Body of pancreas (tissue), 4 donors: ENCODE data around the gene MIOS. TPM values are rescaled to one million over a fixed set of nuclear protein-coding genes. Genes with fewer than 3 reads are reported as not detected.

ENCODE experiments used
- ATAC-seq: fragments of 150-250 bp; one replicate; pipeline ENCODE4 v1.9.1; 2016
- DNase-seq, 4 donors: peaks; one replicate each; pipeline ENCODE4 v3.0.0-alpha.2; 2019
- H3K27ac ChIP-seq, 4 donors: fragments of 200-600 bp; sonication (generic); 1 replicate in 3 of 4; 2 replicates in 1 of 4; pipeline versions ENCODE4 v1.5.1 to v1.6.1; 2016 to 2019; ENCODE audit warnings: mild to moderate bottlenecking in 1 of 4, mixed read lengths in 1 of 4, moderate library complexity in 1 of 4
- H3K27me3 ChIP-seq, 2 donors: fragments of 200-600 bp; sonication (generic); one replicate each; pipeline ENCODE4 v1.6.0; 2016; ENCODE audit warnings: mild to moderate bottlenecking in 1 of 2
- H3K36me3 ChIP-seq, 2 donors: fragments of 200-600 bp; sonication (generic); replicated peaks in 1 of 2; 2 replicates each; pipeline ENCODE4 v1.5.1; 2016; ENCODE audit warnings: low read depth in 2 of 2; ENCODE audit not compliant: insufficient read depth in 1 of 2
- H3K4me1 ChIP-seq: fragments of 200-600 bp; sonication (generic); one replicate; pipeline ENCODE4 v1.6.0; 2016
- H3K4me3 ChIP-seq, 2 donors: fragments of 200-600 bp; sonication (generic); 1 replicate in 1 of 2; 2 replicates in 1 of 2; pipeline ENCODE4 v1.5.1; 2016 to 2019
- H3K9me3 ChIP-seq, 3 donors: fragments of 200-600 bp; sonication (generic); 1 replicate in 2 of 3; 2 replicates in 1 of 3; pipeline ENCODE4 v1.5.1; 2016
- POLR2A ChIP-seq, 3 donors: fragments of 450-650 bp; IDR thresholded peaks; one replicate each; pipeline ENCODE4 v1.6.1; 2016; ENCODE audit warnings: antibody characterized with exemption in 3 of 3, mild to moderate bottlenecking in 2 of 3
- WGBS, 2 donors: methylation state at CpG; one replicate each; pipeline ENCODE4 v1.1.5; 2017; 5-methylcytosine and 5-hydroxymethylcytosine counted together
- intact Hi-C: fragments of 100-400 bp; cut with DNase I; formaldehyde crosslinking; loops from one replicate; pipeline ENCODE4 v1.15.1; 2023
- total RNA-seq, 2 donors: library from RNA; depleted of rRNA; stranded (reverse); fragments of >200 nt; gene quantifications; one replicate each; pipeline ENCODE4 v1.1.0, GENCODE V29; 2016
- TF ChIP-seq, protein P1 (sequence below), 7 experiments: fragments of 450-650 bp in 4 of 7; fragments of 200-600 bp in 3 of 7; sonication (generic) in 3 of 7; IDR thresholded peaks; one replicate each; pipeline ENCODE4 v1.5.1; 2016 to 2019; ENCODE audit warnings: antibody characterized with exemption in 7 of 7

The MIOS gene
- total RNA-seq, 2 donors from 2014 or later: 42.5 to 44.6 TPM

DNA sequence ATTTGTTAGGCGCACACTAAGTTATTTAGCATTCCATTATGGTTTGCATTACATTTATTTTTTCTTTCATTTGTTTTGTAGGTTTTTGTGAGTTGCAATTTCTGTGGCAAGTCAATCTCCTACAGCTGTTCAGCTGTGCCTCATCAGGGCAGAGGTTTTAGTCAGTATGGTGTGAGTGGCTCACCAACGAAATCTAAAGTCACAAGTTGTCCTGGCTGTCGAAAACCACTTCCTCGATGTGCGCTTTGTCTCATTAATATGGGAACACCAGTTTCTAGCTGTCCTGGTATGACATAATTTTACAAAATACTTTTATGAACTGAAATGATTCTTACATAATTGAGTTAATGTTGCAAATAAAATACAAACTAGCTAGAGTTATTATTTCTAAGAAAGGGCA lies 29.5 kb downstream of the MIOS start:
- H3K36me3 ChIP-seq: peaks cover 0 to 12% of the 10 kb centered on the region in 2 donors
- H3K27ac ChIP-seq: no peak overlapping the region
- DNase-seq: peak in 1 of 4 donors; percentile 19
- TF ChIP-seq, protein P1, sequence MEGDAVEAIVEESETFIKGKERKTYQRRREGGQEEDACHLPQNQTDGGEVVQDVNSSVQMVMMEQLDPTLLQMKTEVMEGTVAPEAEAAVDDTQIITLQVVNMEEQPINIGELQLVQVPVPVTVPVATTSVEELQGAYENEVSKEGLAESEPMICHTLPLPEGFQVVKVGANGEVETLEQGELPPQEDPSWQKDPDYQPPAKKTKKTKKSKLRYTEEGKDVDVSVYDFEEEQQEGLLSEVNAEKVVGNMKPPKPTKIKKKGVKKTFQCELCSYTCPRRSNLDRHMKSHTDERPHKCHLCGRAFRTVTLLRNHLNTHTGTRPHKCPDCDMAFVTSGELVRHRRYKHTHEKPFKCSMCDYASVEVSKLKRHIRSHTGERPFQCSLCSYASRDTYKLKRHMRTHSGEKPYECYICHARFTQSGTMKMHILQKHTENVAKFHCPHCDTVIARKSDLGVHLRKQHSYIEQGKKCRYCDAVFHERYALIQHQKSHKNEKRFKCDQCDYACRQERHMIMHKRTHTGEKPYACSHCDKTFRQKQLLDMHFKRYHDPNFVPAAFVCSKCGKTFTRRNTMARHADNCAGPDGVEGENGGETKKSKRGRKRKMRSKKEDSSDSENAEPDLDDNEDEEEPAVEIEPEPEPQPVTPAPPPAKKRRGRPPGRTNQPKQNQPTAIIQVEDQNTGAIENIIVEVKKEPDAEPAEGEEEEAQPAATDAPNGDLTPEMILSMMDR (IDR thresholded peaks at IDR 0.05): no peak
- H3K4me3 ChIP-seq: no peak overlapping the region
- H3K27me3 ChIP-seq: no peaks in the 10 kb centered on the region
- WGBS, 2 donors: 73 to 86% methylated on average over 5 of the region's 5 CpGs
- no peaks in the 10 kb centered on the region for H3K4me1 ChIP-seq
- intact Hi-C loops: no loop called here
- ATAC-seq: no peak
- no peaks in the 10 kb centered on the region for H3K9me3 ChIP-seq

- ATAC-seq (no peak), DNase-seq (no peak)
- TF ChIP-seq, protein P1 (IDR thresholded peaks at IDR 0.05): no peak
- no peak for TF ChIP-seq POLR2A (IDR thresholded peaks at IDR 0.05)
- no peak overlapping the region for H3K4me3 ChIP-seq
- 52 to 54% methylated on average over 3 of the region's 3 CpGs for WGBS, 2 donors
- H3K27me3 ChIP-seq: no peaks in the 10 kb centered on the region
- intact Hi-C loops: no loop called here
- H3K36me3 ChIP-seq: peaks cover 0 to 12% of the 10 kb centered on the region in 2 donors
- no peaks in the 10 kb centered on the region for H3K9me3 ChIP-seq
- no peaks in the 10 kb centered on the region for H3K4me1 ChIP-seq
- no peak overlapping the region for H3K27ac ChIP-seq
Measured at GRCh38 chr7:7607010-7607409, 40.3 kb downstream of the MIOS start.

GRCh38 chr7:7609330-7609729 lies 42.6 kb downstream of the MIOS start:
- no peak for ATAC-seq
- Histone ChIP-seq H3K36me3 (peaks cover 0 to 12% of the 10 kb centered on the region in 2 donors), H3K27ac (no peak overlapping the region), H3K9me3 (no peaks in the 10 kb centered on the region), H3K4me3 (no peak overlapping the region), H3K4me1 (no peaks in the 10 kb centered on the region), H3K27me3 (no peaks in the 10 kb centered on the region)
- no peak for DNase-seq
- 84 to 92% methylated on average over 2 of the region's 2 CpGs for WGBS, 2 donors
- intact Hi-C loops: no loop called here
- TF ChIP-seq, protein P1 (IDR thresholded peaks at IDR 0.05): no peak
- no peak for TF ChIP-seq POLR2A (IDR thresholded peaks at IDR 0.05)

- intact Hi-C loops: no loop called here
Measured at GRCh38 chr7:7612519-7612918, 45.8 kb downstream of the MIOS start.

DNA sequence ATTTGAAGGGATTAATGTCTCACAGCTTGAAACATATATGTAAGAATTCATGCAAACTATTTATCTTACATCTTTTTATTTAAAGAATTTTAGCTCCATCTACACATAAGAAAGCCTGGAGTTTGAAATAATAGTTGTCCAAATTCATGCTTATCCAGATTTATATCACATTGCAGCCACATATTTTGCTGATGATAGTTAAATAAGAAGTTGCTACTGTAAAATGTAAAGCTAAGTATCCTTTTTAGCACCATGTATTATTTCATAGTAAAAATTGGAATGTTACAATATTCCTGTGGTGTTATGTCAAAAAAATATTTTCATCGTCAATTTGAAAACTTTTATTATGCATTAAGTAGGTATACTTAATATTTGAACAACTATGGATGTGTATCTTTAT lies 46.5 kb downstream of the MIOS start:
- Histone ChIP-seq H3K36me3 (no peaks in the 10 kb centered on the region), H3K4me1 (no peaks in the 10 kb centered on the region), H3K9me3 (no peaks in the 10 kb centered on the region), H3K27ac (no peak overlapping the region), H3K27me3 (no peaks in the 10 kb centered on the region), H3K4me3 (no peak overlapping the region)
- ATAC-seq (no peak), DNase-seq (no peak)
- TF ChIP-seq, protein P1 (IDR thresholded peaks at IDR 0.05): no peak
- no peak for TF ChIP-seq POLR2A (IDR thresholded peaks at IDR 0.05)
- intact Hi-C loops: no loop called here
- 87 to 95% methylated on average over 1 of the region's 1 CpG for WGBS, 2 donors

More at GRCh38 chr7:7612519-7612918, 45.8 kb downstream of the MIOS start:
- DNase-seq (no peak), ATAC-seq (no peak)
- Histone ChIP-seq H3K27me3 (no peaks in the 10 kb centered on the region), H3K27ac (no peak overlapping the region), H3K4me1 (no peaks in the 10 kb centered on the region), H3K9me3 (no peaks in the 10 kb centered on the region), H3K36me3 (peaks cover 0 to 1% of the 10 kb centered on the region in 2 donors), H3K4me3 (no peak overlapping the region)
- no peak for TF ChIP-seq POLR2A (IDR thresholded peaks at IDR 0.05)
- TF ChIP-seq, protein P1 (IDR thresholded peaks at IDR 0.05): no peak
- 84 to 100% methylated on average over 1 of the region's 1 CpG for WGBS, 2 donors
